Measurements from ENCODE around the gene ISYNA1. TPM values are rescaled to one million over a fixed set of nuclear protein-coding genes. Genes with fewer than 3 reads are reported as not detected.

The ISYNA1 gene
- total RNA-seq, 1 donor from 2014 or later, result 208 TPM

DNA sequence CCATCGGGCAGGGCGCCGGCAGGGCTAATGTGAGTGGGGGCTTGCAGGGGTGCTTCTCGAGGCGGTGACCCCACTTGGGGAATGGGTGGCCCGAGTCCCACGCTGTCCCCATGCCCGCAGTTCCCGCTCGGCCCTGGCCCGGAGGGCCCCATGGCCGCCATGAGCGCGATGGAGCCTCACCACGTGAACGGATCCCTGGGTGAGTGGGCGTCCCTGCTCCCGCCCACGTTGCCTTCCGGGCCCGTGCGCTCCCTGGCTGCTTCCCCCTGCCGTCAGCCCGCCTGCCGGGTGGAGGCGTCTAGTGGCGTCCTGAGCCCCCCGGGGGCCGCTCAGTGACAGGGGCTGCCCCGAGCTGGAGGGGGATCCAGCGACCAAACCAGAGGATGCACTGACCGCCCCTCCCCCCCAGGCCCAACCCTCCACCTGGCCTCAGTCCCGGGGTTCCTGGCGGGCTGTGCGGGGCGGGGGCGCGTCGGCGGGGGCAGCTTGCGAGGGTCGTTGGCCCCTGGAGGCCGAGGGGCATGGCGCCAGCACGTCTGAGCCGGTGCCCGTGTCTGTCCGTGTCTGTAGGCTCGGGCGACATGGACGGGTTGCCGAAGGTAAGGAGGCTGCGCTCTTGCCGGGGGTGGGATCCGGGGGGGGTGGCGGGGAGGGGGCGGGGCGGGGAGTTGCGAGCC is 4.8 kb downstream of the ISYNA1 start:
- no peaks in the 10 kb centered on the region for H3K9me3 Mint-ChIP-seq (ENCODE audit: low read depth)
- H3K27me3 Mint-ChIP-seq (ENCODE audit: low read depth), result no peaks in the 10 kb centered on the region
- H3K4me3 Mint-ChIP-seq (ENCODE audit: unreplicated experiment), result no peak overlapping the region
- DNase-seq (ENCODE audit: low spot score), result no peak
- no peak for TF ChIP-seq CTCF (IDR thresholded peaks at IDR 0.05)
- no peaks in the 10 kb centered on the region for H3K36me3 Mint-ChIP-seq (ENCODE audit: low read depth)
- H3K27ac Mint-ChIP-seq (ENCODE audit: unreplicated experiment), result no peak overlapping the region
- peaks cover 16% of the 10 kb centered on the region for H3K4me1 Mint-ChIP-seq (ENCODE audit: low read depth)

- H3K27me3 Mint-ChIP-seq (ENCODE audit: low read depth), result no peaks in the 10 kb centered on the region
- TF ChIP-seq CTCF (IDR thresholded peaks at IDR 0.05), result no peak
- H3K27ac Mint-ChIP-seq (ENCODE audit: unreplicated experiment), result peak overlapping the region; percentile 17
- peaks cover 15% of the 10 kb centered on the region for H3K4me1 Mint-ChIP-seq (ENCODE audit: low read depth)
- no peaks in the 10 kb centered on the region for H3K36me3 Mint-ChIP-seq (ENCODE audit: low read depth)
- H3K4me3 Mint-ChIP-seq (ENCODE audit: unreplicated experiment), result no peak overlapping the region
- DNase-seq (ENCODE audit: low spot score), result no peak
- no peaks in the 10 kb centered on the region for H3K9me3 Mint-ChIP-seq (ENCODE audit: low read depth)
Observed at GRCh38 chr19:18432275-18433014, 5.5 kb downstream of the ISYNA1 start.

GRCh38 chr19:18431351-18432197 is 6.4 kb downstream of the ISYNA1 start:
- H3K27me3 Mint-ChIP-seq (ENCODE audit: low read depth), result no peaks in the 10 kb centered on the region
- H3K9me3 Mint-ChIP-seq (ENCODE audit: low read depth), result no peaks in the 10 kb centered on the region
- H3K27ac Mint-ChIP-seq (ENCODE audit: unreplicated experiment), result no peak overlapping the region
- H3K36me3 Mint-ChIP-seq (ENCODE audit: low read depth), result no peaks in the 10 kb centered on the region
- no peak for DNase-seq (ENCODE audit: low spot score)
- no peak overlapping the region for H3K4me3 Mint-ChIP-seq (ENCODE audit: unreplicated experiment)
- TF ChIP-seq CTCF (IDR thresholded peaks at IDR 0.05), result no peak
- peaks cover 18% of the 10 kb centered on the region for H3K4me1 Mint-ChIP-seq (ENCODE audit: low read depth)

GRCh38 chr19:18430417-18431144 is 7.4 kb downstream of the ISYNA1 start:
- Mint-ChIP-seq H3K4me1 (ENCODE audit: low read depth) (peaks cover 20% of the 10 kb centered on the region), H3K27me3 (ENCODE audit: low read depth) (no peaks in the 10 kb centered on the region), H3K9me3 (ENCODE audit: low read depth) (no peaks in the 10 kb centered on the region), H3K4me3 (ENCODE audit: unreplicated experiment) (no peak overlapping the region), H3K27ac (ENCODE audit: unreplicated experiment) (no peak overlapping the region), H3K36me3 (ENCODE audit: low read depth) (no peaks in the 10 kb centered on the region)
- no peak for TF ChIP-seq CTCF (IDR thresholded peaks at IDR 0.05)
- DNase-seq (ENCODE audit: low spot score), result no peak

Measured in chondrocyte (in vitro differentiated cells).